GM12891 (cell line): ENCODE measurements around the gene FBXL7.

Experiments used
- POLR2A ChIP-seq: IDR thresholded peaks from 2 replicates; pipeline ENCODE4 v1.6.1; 2011; ENCODE audit warnings: low read depth, low read length, control low read depth
- POLR2AphosphoS5 ChIP-seq: IDR thresholded peaks from 2 replicates; pipeline ENCODE4 v1.6.1; 2011; ENCODE audit warnings: low read depth, low read length, control low read depth
- SPI1 ChIP-seq: IDR thresholded peaks from 2 replicates; pipeline ENCODE4 v1.6.1; 2011; ENCODE audit warnings: low read depth, low read length, control low read depth

DNA sequence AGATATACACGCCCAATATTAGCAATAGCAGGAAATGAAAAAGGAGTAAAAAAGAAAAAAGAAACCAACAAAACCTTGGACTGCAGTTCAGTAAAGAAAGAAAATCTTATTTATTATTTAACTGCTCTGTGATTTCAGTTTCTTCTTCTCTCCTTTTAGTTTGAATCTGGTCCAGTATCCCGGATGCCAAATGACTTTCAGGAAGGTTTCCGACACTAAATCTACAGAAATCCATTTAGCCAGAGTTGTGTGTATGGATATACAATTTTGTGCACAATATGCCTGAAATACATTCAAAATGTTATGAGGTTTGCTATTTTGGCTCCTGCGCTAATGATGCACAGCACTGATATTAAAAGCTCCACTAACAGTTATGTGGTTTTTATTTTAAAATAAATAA is 64.5 kb downstream of the FBXL7 start:
- TF ChIP-seq POLR2A, result no peak
- no peak for TF ChIP-seq SPI1
- TF ChIP-seq POLR2AphosphoS5, result no peak
